ENCODE results near the gene DNAH1. TPM values are rescaled to one million over a fixed set of nuclear protein-coding genes. Genes with fewer than 3 reads are reported as not detected.

DNAH1 gene
- total and polyA plus RNA-seq, 10 donors: 4.9 to 35.8 (median 24.6) TPM

GRCh38 chr3:52447512-52448355, 131.6 kb downstream of the DNAH1 start:
- Histone ChIP-seq H3K27me3 (replicated peaks in 1 of 7) (no peaks in the 10 kb centered on the region), H3K4me1 (peaks cover 0 to 24% (median 17%) of the 10 kb centered on the region in 6 donors), H3K9me3 (no peaks in the 10 kb centered on the region), H3K4me3 (no peak overlapping the region), H3K36me3 (no peaks in the 10 kb centered on the region), H3K27ac (no peak overlapping the region)
- TF ChIP-seq POLR2A (IDR thresholded peaks at IDR 0.05) (no peak), POLR2AphosphoS5 (IDR thresholded peaks at IDR 0.05) (no peak)
- TF ChIP-seq, protein P1, sequence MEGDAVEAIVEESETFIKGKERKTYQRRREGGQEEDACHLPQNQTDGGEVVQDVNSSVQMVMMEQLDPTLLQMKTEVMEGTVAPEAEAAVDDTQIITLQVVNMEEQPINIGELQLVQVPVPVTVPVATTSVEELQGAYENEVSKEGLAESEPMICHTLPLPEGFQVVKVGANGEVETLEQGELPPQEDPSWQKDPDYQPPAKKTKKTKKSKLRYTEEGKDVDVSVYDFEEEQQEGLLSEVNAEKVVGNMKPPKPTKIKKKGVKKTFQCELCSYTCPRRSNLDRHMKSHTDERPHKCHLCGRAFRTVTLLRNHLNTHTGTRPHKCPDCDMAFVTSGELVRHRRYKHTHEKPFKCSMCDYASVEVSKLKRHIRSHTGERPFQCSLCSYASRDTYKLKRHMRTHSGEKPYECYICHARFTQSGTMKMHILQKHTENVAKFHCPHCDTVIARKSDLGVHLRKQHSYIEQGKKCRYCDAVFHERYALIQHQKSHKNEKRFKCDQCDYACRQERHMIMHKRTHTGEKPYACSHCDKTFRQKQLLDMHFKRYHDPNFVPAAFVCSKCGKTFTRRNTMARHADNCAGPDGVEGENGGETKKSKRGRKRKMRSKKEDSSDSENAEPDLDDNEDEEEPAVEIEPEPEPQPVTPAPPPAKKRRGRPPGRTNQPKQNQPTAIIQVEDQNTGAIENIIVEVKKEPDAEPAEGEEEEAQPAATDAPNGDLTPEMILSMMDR (IDR thresholded peaks at IDR 0.05 in 8 of 11, conservative IDR thresholded peaks at IDR 0.05 in 3 of 11): no peak
- intact Hi-C loops (cut with DNase I; ENCODE audit: low total_unique reads): no loop called here
- WGBS, 5 donors: 74 to 83% (median 78%) methylated on average over 12 of the region's 12 CpGs
- DNase-seq: peak; percentile 64

Small RNA genes within 50 kb of the gene (microRNA-seq; reads per million reads assigned to microRNA genes)
- 0 to 0.72 (median 0) reads per million in 3 donors for gene MIR135A1
- gene MIRLET7G: 129,115 to 170,998 (median 134,484) reads per million in 3 donors

Small RNA genes within 50 kb of the gene (small RNA-seq; reads per million reads assigned to genes)
- 0 to 0.41 (median 0) reads per million in 4 donors for gene MIR135A1
- 1,226 to 1,798 (median 1,556) reads per million in 4 donors for gene MIRLET7G

Other genes starting within 250 kb of the DNAH1 start
- 1 to 10 TPM; 1.6 to 4.4 (median 2.5) TPM for gene POC1A, start 161.9 kb upstream of the DNAH1 start, total RNA-seq
- 1 to 10 TPM; 2.4 to 3.2 (median 3.2) TPM for gene POC1A, start 161.9 kb upstream of the DNAH1 start, polyA plus RNA-seq
- 10 to 100 TPM; 25.3 to 40.8 (median 33.8) TPM for gene ALAS1, start 118.2 kb upstream of the DNAH1 start, total RNA-seq
- gene ALAS1, start 118.2 kb upstream of the DNAH1 start, polyA plus RNA-seq: 10 to 100 TPM; 13.0 to 25.3 (median 15.4) TPM
- gene TLR9, start 90.7 kb upstream of the DNAH1 start, total RNA-seq: 1 to 10 TPM; 2.3 to 7.7 (median 4.2) TPM
- gene TLR9, start 90.7 kb upstream of the DNAH1 start, polyA plus RNA-seq: 1 to 10 TPM in 1 of 3 donors, under 1 TPM in 1, not detected in 1; 0.55 to 3.8 TPM
- 100 to 1,000 TPM in 1 of 7 donors, 10 to 100 TPM in 6; 57.5 to 109 (median 68.2) TPM for gene TWF2, start 77.2 kb upstream of the DNAH1 start, total RNA-seq
- 10 to 100 TPM; 47.3 to 71.4 (median 59.8) TPM for gene TWF2, start 77.2 kb upstream of the DNAH1 start, polyA plus RNA-seq
- 10 to 100 TPM; 26.3 to 77.8 (median 55.8) TPM for gene PPM1M, start 70.6 kb upstream of the DNAH1 start, total RNA-seq
- gene PPM1M, start 70.6 kb upstream of the DNAH1 start, polyA plus RNA-seq: 10 to 100 TPM; 29.2 to 37.2 (median 33.6) TPM
- 10 to 100 TPM; 60.5 to 80.6 (median 72.0) TPM for gene WDR82, start 37.7 kb upstream of the DNAH1 start, total RNA-seq
- gene WDR82, start 37.7 kb upstream of the DNAH1 start, polyA plus RNA-seq: 10 to 100 TPM; 20.9 to 35.8 (median 23.6) TPM
- 10 to 100 TPM; 13.4 to 31.9 (median 26.8) TPM for gene GLYCTK, start 28.5 kb upstream of the DNAH1 start, total RNA-seq
- gene GLYCTK, start 28.5 kb upstream of the DNAH1 start, polyA plus RNA-seq: 10 to 100 TPM; 14.9 to 22.5 (median 22.2) TPM
- gene BAP1, start 93.7 kb downstream of the DNAH1 start, total RNA-seq: 10 to 100 TPM; 68.1 to 82.8 (median 72.8) TPM
- gene BAP1, start 93.7 kb downstream of the DNAH1 start, polyA plus RNA-seq: 10 to 100 TPM; 44.4 to 73.7 (median 72.8) TPM
- 10 to 100 TPM in 1 of 7 donors, 1 to 10 TPM in 6; 4.4 to 14.2 (median 8.6) TPM for gene PHF7, start 94.3 kb downstream of the DNAH1 start, total RNA-seq
- 1 to 10 TPM; 4.6 to 7.3 (median 4.8) TPM for gene PHF7, start 94.3 kb downstream of the DNAH1 start, polyA plus RNA-seq
- 10 to 100 TPM in 5 of 7 donors, 1 to 10 TPM in 2; 7.9 to 20.2 (median 10.8) TPM for gene SEMA3G, start 128.8 kb downstream of the DNAH1 start, total RNA-seq
- 1 to 10 TPM; 1.0 to 7.8 (median 3.5) TPM for gene SEMA3G, start 128.8 kb downstream of the DNAH1 start, polyA plus RNA-seq
- 1 to 10 TPM in 6 of 7 donors, under 1 TPM in 1; 0.74 to 2.2 (median 1.6) TPM for gene TNNC1, start 137.7 kb downstream of the DNAH1 start, total RNA-seq
- 1 to 10 TPM; 2.2 to 5.8 (median 4.4) TPM for gene TNNC1, start 137.7 kb downstream of the DNAH1 start, polyA plus RNA-seq
- gene NISCH, start 139.3 kb downstream of the DNAH1 start, total RNA-seq: 10 to 100 TPM; 72.5 to 92.7 (median 86.2) TPM
- gene NISCH, start 139.3 kb downstream of the DNAH1 start, polyA plus RNA-seq: 10 to 100 TPM; 18.9 to 45.1 (median 41.7) TPM
- 1,000 to 10,000 TPM in 1 of 7 donors, 100 to 1,000 TPM in 6; 351 to 1,070 (median 406) TPM for gene STAB1, start 179.0 kb downstream of the DNAH1 start, total RNA-seq
- 1,000 to 10,000 TPM in 2 of 3 donors, 100 to 1,000 TPM in 1; 287 to 1,994 (median 1,275) TPM for gene STAB1, start 179.0 kb downstream of the DNAH1 start, polyA plus RNA-seq
- gene NT5DC2, start 217.5 kb downstream of the DNAH1 start, total RNA-seq: 10 to 100 TPM in 6 of 7 donors, 1 to 10 TPM in 1; 9.3 to 26.0 (median 12.0) TPM
- 10 to 100 TPM in 1 of 3 donors, 1 to 10 TPM in 2; 7.8 to 11.8 (median 7.9) TPM for gene NT5DC2, start 217.5 kb downstream of the DNAH1 start, polyA plus RNA-seq
- gene UQCC5, start 220.3 kb downstream of the DNAH1 start, total RNA-seq: 10 to 100 TPM in 3 of 7 donors, 1 to 10 TPM in 4; 2.7 to 12.8 (median 7.6) TPM
- 10 to 100 TPM; 24.8 to 41.5 (median 26.1) TPM for gene UQCC5, start 220.3 kb downstream of the DNAH1 start, polyA plus RNA-seq